HL-60 (cell line): ENCODE data around the gene XPR1.

ENCODE experiments used
- GABPA ChIP-seq: IDR thresholded peaks from 2 replicates; pipeline ENCODE4 v1.6.1; 2012; ENCODE audit warnings: low read depth
- POLR2AphosphoS5 ChIP-seq: IDR thresholded peaks from 2 replicates; pipeline ENCODE4 v1.6.1; 2012; ENCODE audit warnings: low read depth
- TF ChIP-seq, protein P1 (sequence below): IDR thresholded peaks from one replicate; pipeline ENCODE4 v1.5.1; 2011; ENCODE audit warnings: low read length, control low read depth, inconsistent platforms; ENCODE audit not compliant: insufficient read depth

DNA sequence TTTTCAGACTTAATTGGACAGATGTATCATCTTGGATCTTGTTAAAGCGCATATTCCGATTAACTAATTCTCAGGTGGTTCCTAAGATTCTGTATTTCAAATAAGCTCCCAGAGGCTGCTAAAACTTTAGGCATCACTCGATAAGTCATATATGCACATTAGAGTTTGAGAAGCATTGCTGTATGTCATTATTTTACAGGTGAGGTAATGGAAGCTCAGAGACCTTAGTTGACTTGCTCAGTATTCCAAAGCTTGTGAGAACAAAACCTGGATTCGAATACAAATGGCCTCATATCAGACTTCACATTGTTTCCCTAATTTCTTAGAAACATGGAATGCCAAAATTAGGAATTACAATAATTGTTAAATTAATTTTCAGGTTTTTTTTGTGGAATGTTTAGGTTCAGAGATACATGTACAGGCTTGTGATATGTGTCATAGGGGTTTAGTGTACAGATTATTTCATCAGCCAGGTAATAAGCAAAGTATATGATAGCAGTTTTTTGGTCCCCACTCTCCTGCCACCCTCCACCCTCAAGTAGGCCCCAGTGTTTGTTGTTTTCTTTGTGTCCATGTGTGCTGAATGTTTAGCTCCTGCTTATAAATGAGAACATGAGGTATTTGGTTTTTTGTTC, 96.8 kb downstream of the XPR1 start:
- TF ChIP-seq, protein P1, sequence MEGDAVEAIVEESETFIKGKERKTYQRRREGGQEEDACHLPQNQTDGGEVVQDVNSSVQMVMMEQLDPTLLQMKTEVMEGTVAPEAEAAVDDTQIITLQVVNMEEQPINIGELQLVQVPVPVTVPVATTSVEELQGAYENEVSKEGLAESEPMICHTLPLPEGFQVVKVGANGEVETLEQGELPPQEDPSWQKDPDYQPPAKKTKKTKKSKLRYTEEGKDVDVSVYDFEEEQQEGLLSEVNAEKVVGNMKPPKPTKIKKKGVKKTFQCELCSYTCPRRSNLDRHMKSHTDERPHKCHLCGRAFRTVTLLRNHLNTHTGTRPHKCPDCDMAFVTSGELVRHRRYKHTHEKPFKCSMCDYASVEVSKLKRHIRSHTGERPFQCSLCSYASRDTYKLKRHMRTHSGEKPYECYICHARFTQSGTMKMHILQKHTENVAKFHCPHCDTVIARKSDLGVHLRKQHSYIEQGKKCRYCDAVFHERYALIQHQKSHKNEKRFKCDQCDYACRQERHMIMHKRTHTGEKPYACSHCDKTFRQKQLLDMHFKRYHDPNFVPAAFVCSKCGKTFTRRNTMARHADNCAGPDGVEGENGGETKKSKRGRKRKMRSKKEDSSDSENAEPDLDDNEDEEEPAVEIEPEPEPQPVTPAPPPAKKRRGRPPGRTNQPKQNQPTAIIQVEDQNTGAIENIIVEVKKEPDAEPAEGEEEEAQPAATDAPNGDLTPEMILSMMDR, result no peak
- TF ChIP-seq POLR2AphosphoS5 (no peak), GABPA (no peak)
